GM21786 (cell line): ENCODE results near the gene FOXA3.

Experiments
- ATAC-seq: cut with Tn5 transposase; IDR thresholded peaks from one replicate; pipeline ENCODE4 v1.9.1; 2021; ENCODE audit not compliant: unreplicated experiment

Gene FOXA3

DNA sequence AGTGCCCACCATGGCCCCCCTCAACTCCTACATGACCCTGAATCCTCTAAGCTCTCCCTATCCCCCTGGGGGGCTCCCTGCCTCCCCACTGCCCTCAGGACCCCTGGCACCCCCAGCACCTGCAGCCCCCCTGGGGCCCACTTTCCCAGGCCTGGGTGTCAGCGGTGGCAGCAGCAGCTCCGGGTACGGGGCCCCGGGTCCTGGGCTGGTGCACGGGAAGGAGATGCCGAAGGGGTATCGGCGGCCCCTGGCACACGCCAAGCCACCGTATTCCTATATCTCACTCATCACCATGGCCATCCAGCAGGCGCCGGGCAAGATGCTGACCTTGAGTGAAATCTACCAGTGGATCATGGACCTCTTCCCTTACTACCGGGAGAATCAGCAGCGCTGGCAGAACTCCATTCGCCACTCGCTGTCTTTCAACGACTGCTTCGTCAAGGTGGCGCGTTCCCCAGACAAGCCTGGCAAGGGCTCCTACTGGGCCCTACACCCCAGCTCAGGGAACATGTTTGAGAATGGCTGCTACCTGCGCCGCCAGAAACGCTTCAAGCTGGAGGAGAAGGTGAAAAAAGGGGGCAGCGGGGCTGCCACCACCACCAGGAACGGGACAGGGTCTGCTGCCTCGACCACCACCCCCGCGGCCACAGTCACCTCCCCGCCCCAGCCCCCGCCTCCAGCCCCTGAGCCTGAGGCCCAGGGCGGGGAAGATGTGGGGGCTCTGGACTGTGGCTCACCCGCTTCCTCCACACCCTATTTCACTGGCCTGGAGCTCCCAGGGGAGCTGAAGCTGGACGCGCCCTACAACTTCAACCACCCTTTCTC, 8.2 kb downstream of the FOXA3 start:
- no peak for ATAC-seq

- no peak for ATAC-seq
Measured at GRCh38 chr19:45873219-45873772, 9.2 kb downstream of the FOXA3 start.

DNA sequence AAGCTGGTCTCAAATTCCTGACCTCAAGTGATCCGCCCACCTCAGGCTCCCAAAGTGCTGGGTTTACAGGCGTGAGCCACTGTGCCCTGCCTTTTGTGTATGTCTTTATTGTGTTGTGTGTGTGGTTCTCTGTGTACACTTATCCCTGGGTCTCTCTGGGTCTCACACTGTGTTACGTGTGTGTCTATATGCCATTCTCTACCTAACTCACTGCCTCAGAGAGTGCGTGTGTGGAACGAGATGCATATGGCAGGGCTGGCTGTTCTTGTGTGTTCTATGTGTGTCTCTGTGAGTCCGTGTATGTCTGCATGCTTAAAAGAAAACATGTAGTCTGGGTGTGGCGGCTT, 10.5 kb downstream of the FOXA3 start:
- no peak for ATAC-seq

GRCh38 chr19:45876161-45876410, 12.0 kb downstream of the FOXA3 start:
- ATAC-seq = no peak

GRCh38 chr19:45876411-45877197, 12.5 kb downstream of the FOXA3 start:
- ATAC-seq = no peak

DNA sequence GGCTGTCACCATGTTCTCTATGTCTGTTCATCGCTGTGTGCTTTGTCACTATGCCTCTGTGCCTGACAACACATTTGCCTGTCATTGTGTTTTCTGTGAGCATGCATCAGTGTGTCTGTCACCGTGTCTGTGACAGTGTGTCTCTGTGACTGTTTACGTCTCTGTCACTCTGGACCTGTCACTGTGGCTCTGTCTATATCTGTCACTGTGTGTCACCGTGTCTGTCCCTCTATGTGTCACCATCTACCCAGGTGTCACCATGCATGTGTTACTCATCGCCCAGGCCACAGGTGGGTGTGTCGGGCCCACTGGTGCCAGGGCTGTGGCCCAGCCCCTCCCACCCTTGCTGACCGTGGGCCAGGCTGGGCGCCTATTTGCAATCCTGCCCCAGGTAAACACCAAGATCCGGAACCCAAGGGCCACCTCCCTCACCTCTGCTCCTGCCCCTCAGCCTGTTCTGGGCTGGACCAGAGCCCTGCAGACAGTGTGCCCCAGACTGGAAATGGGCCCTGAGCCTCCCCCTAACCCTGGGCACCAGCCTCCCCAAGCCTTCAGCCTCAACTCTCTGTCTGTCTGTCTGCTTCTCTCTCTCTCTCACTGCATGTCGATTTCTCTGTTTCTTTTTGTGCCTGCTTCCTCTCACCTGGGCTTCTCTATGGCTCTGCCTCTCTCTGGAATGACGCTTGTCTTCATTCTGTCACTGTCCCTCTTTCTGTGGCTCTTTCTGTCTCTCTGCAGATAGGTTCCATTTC, 14.1 kb downstream of the FOXA3 start:
- ATAC-seq = no peak

DNA sequence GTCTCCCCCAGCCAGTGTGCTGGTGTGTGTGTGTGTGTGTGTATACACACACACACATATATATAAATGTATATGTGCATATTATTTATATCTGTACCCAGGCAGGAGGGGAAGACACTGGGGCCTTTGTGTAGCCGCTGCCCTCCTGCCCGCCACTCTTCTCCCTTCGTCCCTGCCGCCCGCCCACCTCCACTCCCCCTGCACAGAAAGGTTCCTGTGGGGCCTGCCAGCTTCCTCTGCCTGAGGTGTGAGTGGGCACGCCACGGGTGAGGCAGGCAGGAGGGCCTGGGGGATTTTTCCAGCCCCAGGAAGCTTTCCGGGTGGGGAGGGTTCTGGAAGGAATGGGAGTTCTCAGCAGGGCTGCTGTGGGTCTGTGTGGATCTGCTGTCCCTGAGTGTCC, 14.9 kb downstream of the FOXA3 start:
- ATAC-seq = no peak

- no peak for ATAC-seq
Measured at GRCh38 chr19:45879971-45880370, 15.8 kb downstream of the FOXA3 start.

DNA sequence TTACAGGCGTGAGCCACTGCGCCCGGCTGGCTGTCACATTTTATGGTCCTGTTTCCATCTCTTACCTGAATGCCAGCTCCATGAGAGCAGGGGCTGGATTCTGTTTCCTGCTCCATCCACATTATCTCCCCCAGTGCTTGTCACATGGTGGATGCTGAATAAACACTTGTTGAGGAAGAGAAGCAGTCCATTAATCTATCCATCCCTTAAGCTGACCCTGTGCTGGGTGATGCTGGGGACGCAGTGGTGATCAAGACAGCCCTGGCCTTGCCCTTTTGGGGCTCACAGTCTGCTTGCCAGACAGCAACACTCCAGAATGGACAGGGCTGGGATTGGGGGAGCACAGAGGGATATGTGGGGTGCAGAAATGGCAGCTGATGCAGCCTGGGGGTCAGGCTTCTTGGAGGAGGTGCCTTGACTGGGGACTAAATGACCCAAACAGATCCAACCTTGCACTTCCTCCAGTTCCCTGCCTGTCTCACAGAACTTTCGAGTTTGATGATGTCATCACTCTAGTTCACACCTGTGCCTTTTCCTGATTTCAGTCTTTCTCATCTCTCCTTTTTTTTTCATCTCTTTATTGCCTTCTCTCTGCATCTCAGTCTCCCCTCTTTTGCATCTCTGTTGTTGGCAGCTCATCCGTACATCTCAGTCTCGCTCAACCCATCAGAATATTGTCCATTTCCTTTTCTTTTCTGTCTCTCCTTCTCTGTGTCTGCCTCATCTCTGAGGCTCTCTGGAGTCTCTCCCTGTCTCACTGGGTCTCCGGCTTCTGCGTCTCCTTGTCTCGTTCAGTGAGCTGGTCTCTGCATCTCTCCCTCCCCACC, 17.2 kb downstream of the FOXA3 start:
- ATAC-seq = no peak

DNA sequence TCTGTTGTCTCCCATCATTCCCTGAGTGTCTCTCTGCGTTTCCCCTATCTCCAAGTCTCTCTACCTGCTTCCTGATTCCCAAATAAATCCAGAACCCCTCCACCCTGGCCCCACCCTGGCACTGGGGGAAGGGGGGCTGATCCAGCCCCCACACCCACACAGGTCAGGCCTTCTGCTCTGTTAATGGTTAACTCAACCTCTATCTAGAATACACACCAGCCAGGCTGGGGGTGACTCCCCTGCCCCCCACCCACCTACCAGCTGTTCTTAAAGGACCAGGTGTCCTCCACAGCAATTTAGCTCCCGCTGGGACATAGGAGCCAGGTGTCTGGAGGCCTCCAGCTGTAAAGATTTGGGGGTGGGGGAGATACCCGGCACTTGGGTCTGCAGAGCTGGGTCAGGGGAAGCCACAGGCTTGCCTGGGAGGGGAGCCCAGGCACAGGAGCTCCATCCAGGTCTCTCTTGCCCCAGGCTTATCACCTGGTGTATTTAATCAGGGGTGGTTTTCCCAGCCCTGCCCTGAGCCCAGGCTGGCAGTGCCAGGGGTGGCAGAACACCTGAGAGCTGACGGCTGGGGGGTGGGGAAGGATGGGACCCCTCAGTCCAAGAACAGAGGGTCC, 17.9 kb downstream of the FOXA3 start:
- ATAC-seq = no peak

DNA sequence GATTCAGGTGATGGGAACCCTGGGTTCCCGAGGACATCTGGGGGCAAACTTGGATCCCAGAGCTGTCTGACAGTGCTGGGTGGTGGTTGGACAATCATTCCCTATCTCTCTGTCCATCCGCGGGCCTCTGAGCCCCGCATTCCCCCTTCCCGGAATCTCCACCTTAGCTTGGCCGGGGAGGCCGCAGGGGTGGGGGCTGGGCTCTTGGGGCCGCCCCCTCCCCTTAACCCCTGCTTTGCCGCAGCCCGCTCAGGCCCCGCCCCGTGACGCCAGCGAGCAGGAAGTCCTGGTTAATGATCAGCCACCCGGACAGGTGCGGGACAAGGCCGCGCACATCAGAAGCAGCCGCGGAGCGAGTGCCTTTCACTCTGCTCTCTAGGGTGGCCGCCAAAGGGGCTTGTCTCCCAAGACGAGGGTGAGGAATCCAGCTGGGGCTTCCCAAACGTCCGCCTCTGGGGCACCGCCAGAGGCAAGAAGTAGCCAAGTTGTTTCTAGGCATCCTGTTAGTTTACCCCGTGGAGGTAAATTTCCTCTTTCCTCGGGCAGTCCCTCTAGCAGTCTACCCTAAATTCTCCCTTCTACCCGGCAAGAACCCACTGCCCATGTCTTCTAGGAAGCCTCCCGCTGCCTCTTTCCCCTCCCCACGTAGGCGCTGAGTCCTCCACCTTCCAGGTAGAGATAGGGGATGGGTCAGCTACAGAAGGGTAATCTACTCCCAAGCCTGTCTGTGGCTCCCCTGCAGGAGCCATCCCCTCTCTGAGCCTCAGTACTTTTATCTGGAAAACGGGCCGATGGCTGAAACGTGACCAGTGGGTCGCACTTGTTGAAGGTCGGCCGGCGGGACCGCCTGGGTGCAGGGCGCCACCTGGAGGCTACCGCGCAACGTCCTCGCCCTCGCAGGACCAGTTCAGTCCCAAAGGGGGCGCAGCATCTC, 18.8 kb downstream of the FOXA3 start:
- no peak for ATAC-seq

- ATAC-seq = no peak
Measured at GRCh38 chr19:45883586-45883880, 19.4 kb downstream of the FOXA3 start.

DNA sequence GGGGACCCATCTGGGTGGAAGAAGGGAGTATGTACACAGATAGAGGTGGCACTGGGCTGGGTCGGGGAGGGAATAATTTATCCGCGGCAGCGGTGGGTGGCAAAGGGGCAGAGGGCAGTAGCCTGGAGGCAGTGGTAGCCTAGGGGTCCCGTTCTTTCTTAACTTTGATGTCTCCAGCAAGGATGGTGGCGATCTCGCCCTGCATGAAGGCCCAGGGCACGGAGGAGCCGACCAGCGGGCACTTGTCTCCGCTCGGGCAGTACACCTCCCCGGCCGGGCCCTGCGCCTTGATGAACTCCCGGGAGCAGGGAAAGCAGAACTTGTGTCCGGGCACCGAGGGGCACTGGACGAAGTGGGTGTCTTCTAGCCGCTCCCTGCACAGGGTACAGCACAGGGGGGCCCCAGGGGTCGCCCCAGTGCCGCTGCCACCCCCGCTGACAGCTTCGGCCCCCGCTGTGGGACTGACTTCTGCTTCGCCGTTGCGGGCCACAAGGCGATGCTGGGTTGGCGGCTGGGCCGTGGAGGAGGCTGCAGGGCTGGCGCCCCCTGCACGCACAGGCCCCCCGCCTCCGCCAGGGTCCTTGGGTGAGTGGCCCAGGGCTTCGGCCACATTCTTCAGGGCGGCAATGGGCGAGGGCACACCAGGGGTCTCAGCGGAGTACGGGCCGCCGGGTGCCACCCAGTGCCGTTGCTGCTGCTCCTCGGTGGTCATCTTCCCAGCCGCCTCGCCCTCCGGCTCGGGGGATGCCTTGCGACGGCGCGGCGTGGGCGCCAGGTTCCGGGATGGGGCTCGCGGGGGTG, 20.0 kb downstream of the FOXA3 start:
- ATAC-seq = no peak

DNA sequence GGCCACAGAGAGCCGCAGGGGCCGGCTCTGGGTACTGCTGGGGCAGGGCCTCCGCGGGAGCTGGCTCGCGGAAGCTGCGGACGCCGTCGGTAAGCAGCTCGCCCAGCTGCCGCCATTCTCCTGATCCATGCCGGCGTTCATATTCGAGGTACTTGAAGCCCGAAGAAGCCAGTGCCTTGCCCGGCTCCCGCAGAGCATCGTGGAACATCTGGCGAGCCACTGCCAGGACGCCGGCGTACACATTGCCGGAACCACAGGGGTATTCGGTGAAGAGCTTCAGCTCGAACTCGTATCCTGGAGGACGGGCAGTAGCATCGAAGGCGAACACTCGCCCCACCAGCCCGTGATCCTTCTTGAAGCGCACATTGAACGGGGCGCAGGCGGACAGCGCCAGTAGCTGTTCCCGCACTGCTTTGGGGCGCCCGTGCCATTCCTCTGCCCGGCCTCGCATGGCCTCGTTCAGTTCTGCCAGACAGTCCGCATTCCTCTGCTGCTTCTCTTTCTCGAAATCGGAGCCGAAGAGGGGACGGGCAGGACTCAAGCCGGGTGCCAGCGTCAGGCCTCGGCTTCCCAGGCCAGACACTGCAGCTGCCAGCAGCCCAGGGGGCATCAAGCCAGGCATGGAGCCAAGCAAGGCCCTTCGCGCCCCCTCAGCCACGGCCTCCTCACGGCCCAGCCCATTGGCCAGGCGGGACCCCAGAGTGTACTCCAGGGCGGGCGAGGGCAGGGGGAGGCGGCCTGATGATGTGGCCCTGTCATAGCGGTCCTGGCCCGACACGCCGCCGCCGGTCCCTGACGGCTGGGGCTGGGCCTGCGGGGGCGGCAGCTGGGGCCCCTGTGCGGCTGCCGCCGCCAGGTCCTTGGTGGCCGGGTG, 20.8 kb downstream of the FOXA3 start:
- ATAC-seq = no peak

- ATAC-seq = peak; percentile 48
Measured at GRCh38 chr19:45885556-45886426, 21.7 kb downstream of the FOXA3 start, which contains the start of gene IRF2BP1. IRF2BP1 (minus strand) TSS chr19:45886141; CDS start chr19:45885774, 367 bp downstream.

DNA sequence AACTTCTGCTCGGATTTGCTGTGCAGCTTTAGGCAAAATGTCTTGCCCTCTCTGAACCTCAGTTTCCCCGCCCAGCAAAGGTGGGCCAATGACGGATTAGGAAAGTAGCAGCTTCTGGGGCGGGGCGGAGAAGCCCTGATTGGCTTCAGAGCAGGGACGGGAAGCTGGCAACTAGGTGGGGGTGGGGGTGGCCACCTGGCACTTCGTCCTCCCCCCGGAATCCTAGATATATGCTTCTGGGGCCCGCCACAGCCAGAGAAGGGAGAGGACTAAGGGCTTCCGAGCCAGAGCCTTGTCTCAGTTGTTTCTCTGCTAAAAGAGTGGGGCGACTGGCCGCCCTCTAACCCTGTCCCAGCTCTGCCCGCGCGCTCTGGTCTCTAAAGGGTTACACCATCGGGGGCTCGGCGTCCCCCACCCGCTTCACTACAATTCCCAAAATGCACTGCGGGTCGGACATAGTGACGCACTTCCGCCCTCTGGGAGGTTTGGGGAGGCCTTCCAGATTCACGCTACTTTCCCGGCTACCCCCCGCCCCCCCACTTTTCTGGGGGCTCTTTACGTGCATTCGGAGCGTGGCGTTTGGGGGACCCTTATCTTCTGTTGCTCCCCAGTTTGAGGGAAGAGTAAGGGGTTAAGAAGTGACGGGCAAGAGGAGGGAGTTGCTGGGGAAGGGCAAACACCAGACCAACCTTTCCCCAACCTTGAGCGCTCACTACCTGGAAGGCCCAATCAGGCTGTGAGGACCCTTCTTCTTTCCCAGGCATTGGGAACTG, 22.5 kb downstream of the FOXA3 start:
- peak; percentile 43 for ATAC-seq
